HCT116 (cell line): Measurements from ENCODE around the gene R3HCC1L.

Source experiments
- CTCF ChIP-seq, 3 experiments: fragments of 200-600 bp in 1 of 3; sonication (generic) in 1 of 3; IDR thresholded peaks in 2 of 3; conservative IDR thresholded peaks in 1 of 3; 2 replicates each; pipeline ENCODE4 v1.5.1; 2012 to 2017; ENCODE audit warnings: low read depth in 2 of 3, low read length in 2 of 3, antibody characterized with exemption in 1 of 3, borderline replicate concordance in 1 of 3, control low read depth in 1 of 3, mild to moderate bottlenecking in 1 of 3, mixed read lengths in 1 of 3, mixed run types in 1 of 3, moderate library complexity in 1 of 3; ENCODE audit not compliant: insufficient read depth in 1 of 3
- EZH2 ChIP-seq: fragments of 200-600 bp; sonication (generic); IDR thresholded peaks from 2 replicates; pipeline ENCODE4 v1.6.1; 2017; ENCODE audit warnings: antibody characterized with exemption, mixed run types
- POLR2A ChIP-seq: IDR thresholded peaks from 2 replicates; pipeline ENCODE4 v1.7.0; 2011; ENCODE audit warnings: borderline replicate concordance; ENCODE audit not compliant: insufficient read depth, insufficient read length; ENCODE audit errors: extremely low read depth
- POLR2AphosphoS5 ChIP-seq: IDR thresholded peaks from 2 replicates; pipeline ENCODE4 v1.6.1; 2011; ENCODE audit warnings: mild to moderate bottlenecking, low read depth, low read length, moderate library complexity
- RAD21 ChIP-seq: IDR thresholded peaks from 2 replicates; pipeline ENCODE4 v1.6.1; 2012; ENCODE audit warnings: low read depth, mild to moderate bottlenecking
- SRF ChIP-seq: IDR thresholded peaks from 2 replicates; pipeline ENCODE4 v1.6.1; 2012; ENCODE audit warnings: low read depth
- YY1 ChIP-seq: IDR thresholded peaks from 2 replicates; pipeline ENCODE4 v1.6.1; 2011; ENCODE audit warnings: low read length, low read depth, moderate library complexity, mild to moderate bottlenecking; ENCODE audit not compliant: insufficient replicate concordance; ENCODE audit errors: extremely low read depth

GRCh38 chr10:98194633-98195032 lies 60.2 kb downstream of the R3HCC1L start:
- TF ChIP-seq CTCF (IDR thresholded peaks at IDR 0.05 in 2 of 3, conservative IDR thresholded peaks at IDR 0.05 in 1 of 3; ENCODE audit: borderline replicate concordance in 1 of 3, insufficient read depth in 1 of 3, low read depth in 2 of 3, low read length in 2 of 3), result no peak
- TF ChIP-seq POLR2AphosphoS5, result no peak
- no peak for TF ChIP-seq EZH2
- no peak for TF ChIP-seq SRF
- TF ChIP-seq POLR2A, result no peak
- TF ChIP-seq RAD21, result no peak
- TF ChIP-seq YY1, result no peak
